Gastrocnemius medialis (tissue), 4 donors: ENCODE data around the gene ZNF438. TPM values are rescaled to one million over a fixed set of nuclear protein-coding genes. Genes with fewer than 3 reads are reported as not detected.
A peak's percentile ranks its signal among the peaks of the same experiment; 100 is the strongest.

Source experiments
- ATAC-seq, 2 donors: fragments of 150-250 bp; one replicate each; pipeline ENCODE4 v1.9.1; 2016
- DNase-seq, 2 donors: peaks; one replicate each; pipeline ENCODE4 v3.0.0-alpha.2; 2019
- H3K27ac ChIP-seq, 4 donors: fragments of 200-600 bp; sonication (generic); 1 replicate in 1 of 4; 2 replicates in 3 of 4; pipeline ENCODE4 v1.5.1; 2016 to 2018; ENCODE audit warnings: mild to moderate bottlenecking in 2 of 4, moderate library complexity in 1 of 4
- H3K27me3 ChIP-seq, 3 donors: fragments of 200-600 bp; sonication (generic) in 2 of 3; 1 replicate in 1 of 3; 2 replicates in 2 of 3; pipeline versions ENCODE4 v1.5.1 to v1.6.0; 2016 to 2019; ENCODE audit warnings: mild to moderate bottlenecking in 1 of 3, moderate library complexity in 1 of 3
- H3K36me3 ChIP-seq, 2 donors: fragments of 200-600 bp; sonication (generic) in 1 of 2; one replicate each; pipeline ENCODE4 v1.5.1; 2017 to 2018
- H3K4me1 ChIP-seq, 2 donors: fragments of 200-600 bp; sonication (generic) in 1 of 2; one replicate each; pipeline ENCODE4 v1.5.1; 2016 to 2017; ENCODE audit warnings: mild to moderate bottlenecking in 2 of 2
- H3K4me3 ChIP-seq, 4 donors: fragments of 200-600 bp; sonication (generic) in 3 of 4; 1 replicate in 1 of 4; 2 replicates in 3 of 4; pipeline ENCODE4 v1.5.1; 2016 to 2019; ENCODE audit warnings: mild to moderate bottlenecking in 2 of 4
- H3K9me3 ChIP-seq, 3 donors: fragments of 200-600 bp; sonication (generic) in 2 of 3; 1 replicate in 1 of 3; 2 replicates in 2 of 3; pipeline ENCODE4 v1.5.1; 2016 to 2019
- POLR2A ChIP-seq, 2 donors: fragments of 450-650 bp; IDR thresholded peaks; one replicate each; pipeline ENCODE4 v1.6.1; 2017; ENCODE audit warnings: antibody characterized with exemption in 2 of 2, mild to moderate bottlenecking in 2 of 2, moderate library complexity in 2 of 2
- in situ Hi-C, 4 donors: fragments of 200-750 bp; cut with MboI; loops; one replicate each; pipeline versions ENCODE4 v1.15.0 to v1.8.0; 2017; ENCODE audit warnings: low sequenced_read_pairs in 4 of 4
- intact Hi-C: fragments of 100-400 bp; cut with DNase I; formaldehyde crosslinking; loops from one replicate; pipeline ENCODE4 v1.15.1; 2023; ENCODE audit warnings: low total_unique reads
- total RNA-seq, 4 donors: library from RNA; depleted of rRNA; stranded (reverse); fragments of >200 nt; gene quantifications; one replicate each; pipeline versions ENCODE4 v1.1.0 to v1.2.3, GENCODE V29; 2016
- TF ChIP-seq, protein P1 (sequence below), 5 experiments: fragments of 450-650 bp in 3 of 5; fragments of 200-600 bp in 2 of 5; sonication (generic) in 2 of 5; IDR thresholded peaks in 4 of 5; conservative IDR thresholded peaks in 1 of 5; 1 replicate in 4 of 5; 2 replicates in 1 of 5; pipeline ENCODE4 v1.5.1; 2016 to 2019; ENCODE audit warnings: antibody characterized with exemption in 5 of 5, mild to moderate bottlenecking in 3 of 5, moderate library complexity in 3 of 5

The ZNF438 gene
- total RNA-seq, 4 donors from 2014 or later = 14.4 to 37.0 (median 26.5) TPM

DNA sequence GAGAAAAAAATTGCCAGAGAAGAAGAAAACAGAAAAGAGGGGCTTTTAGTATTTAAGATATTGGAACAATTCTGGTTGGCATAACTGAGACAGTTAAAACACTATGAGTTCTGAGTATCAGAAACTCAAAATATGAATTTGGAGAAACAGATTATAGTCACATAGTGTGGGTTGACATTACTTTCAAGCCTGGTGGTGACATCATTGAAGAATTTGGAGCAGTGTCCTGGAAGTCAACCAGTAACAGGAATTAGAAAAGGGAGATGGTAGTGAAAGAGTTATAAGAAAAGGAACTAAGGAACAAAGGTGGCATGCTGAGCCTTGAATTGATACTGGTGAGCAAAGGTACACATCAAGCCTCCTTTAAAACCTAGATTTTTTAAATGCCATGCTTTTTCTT, 88.2 kb downstream of the ZNF438 start:
- in situ Hi-C loops = no loop called here
- peaks cover 20 to 33% of the 10 kb centered on the region in 2 donors for H3K4me1 ChIP-seq
- TF ChIP-seq, protein P1, sequence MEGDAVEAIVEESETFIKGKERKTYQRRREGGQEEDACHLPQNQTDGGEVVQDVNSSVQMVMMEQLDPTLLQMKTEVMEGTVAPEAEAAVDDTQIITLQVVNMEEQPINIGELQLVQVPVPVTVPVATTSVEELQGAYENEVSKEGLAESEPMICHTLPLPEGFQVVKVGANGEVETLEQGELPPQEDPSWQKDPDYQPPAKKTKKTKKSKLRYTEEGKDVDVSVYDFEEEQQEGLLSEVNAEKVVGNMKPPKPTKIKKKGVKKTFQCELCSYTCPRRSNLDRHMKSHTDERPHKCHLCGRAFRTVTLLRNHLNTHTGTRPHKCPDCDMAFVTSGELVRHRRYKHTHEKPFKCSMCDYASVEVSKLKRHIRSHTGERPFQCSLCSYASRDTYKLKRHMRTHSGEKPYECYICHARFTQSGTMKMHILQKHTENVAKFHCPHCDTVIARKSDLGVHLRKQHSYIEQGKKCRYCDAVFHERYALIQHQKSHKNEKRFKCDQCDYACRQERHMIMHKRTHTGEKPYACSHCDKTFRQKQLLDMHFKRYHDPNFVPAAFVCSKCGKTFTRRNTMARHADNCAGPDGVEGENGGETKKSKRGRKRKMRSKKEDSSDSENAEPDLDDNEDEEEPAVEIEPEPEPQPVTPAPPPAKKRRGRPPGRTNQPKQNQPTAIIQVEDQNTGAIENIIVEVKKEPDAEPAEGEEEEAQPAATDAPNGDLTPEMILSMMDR (IDR thresholded peaks at IDR 0.05 in 4 of 5, conservative IDR thresholded peaks at IDR 0.05 in 1 of 5) = no peak
- no peak for TF ChIP-seq POLR2A (IDR thresholded peaks at IDR 0.05)
- H3K27me3 ChIP-seq = no peaks in the 10 kb centered on the region
- DNase-seq (no peak), ATAC-seq (no peak)
- no peak overlapping the region for H3K4me3 ChIP-seq
- no peaks in the 10 kb centered on the region for H3K9me3 ChIP-seq
- intact Hi-C loops = no loop called here
- H3K27ac ChIP-seq = peak overlapping the region in 2 of 4 donors; percentile 18
- H3K36me3 ChIP-seq = no peaks in the 10 kb centered on the region

DNA sequence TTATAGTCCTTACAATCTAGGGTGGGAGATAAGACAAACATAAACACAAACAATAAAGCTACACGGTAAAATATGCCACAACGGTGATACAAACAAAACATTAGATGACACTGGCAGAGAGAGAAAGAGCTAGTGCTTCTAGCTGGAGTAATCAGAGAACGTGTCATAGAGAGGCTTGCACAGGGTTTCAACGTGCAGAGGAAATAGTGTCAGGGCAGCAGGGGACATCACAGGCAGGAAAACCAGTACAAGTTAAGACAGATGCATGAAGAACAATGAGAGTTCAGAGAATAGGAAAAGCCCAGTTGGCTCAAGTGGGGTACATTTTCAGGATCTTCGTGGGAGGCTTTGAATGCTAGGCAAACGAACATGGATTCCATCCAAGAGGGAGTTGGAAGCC, 91.4 kb downstream of the ZNF438 start:
- peaks cover 20 to 40% of the 10 kb centered on the region in 2 donors for H3K4me1 ChIP-seq
- ATAC-seq (no peak), DNase-seq (no peak)
- H3K36me3 ChIP-seq = no peaks in the 10 kb centered on the region
- in situ Hi-C loops (no loop called here), intact Hi-C loops (no loop called here)
- TF ChIP-seq, protein P1 (IDR thresholded peaks at IDR 0.05 in 4 of 5, conservative IDR thresholded peaks at IDR 0.05 in 1 of 5) = no peak
- no peak for TF ChIP-seq POLR2A (IDR thresholded peaks at IDR 0.05)
- peak overlapping the region in 1 of 4 donors; percentile 16 for H3K27ac ChIP-seq
- no peaks in the 10 kb centered on the region for H3K9me3 ChIP-seq
- H3K4me3 ChIP-seq = no peak overlapping the region
- H3K27me3 ChIP-seq = no peaks in the 10 kb centered on the region

DNA sequence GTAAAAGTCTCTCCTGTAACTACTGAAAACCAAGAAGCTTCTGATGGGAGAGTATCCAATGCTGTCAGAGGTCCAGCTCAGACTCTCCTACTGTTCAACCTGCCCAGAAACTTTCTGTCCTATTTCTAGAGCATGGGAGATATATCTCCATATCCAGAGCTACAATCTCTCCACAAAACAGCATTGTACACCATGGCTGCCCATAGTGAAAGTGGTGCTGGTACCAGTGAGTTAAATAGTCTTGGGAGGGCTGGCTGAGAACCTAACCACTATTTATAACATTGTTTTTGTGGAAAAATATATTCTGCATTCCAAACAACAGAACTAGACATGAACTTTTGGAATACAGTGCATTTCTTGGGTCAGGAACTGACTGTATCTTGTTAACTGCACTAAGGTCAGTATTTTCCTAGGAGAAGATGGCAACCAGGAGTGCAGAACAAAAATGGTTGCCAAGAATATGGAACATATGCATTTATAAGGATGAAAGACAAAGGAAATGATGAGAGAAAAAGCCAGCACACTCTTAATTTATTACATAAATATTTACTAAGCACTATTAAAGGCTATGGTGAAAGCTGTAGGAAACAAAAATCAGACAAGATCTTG, 91.9 kb downstream of the ZNF438 start:
- no peak for DNase-seq
- ATAC-seq = no peak
- H3K9me3 ChIP-seq = no peaks in the 10 kb centered on the region
- no peaks in the 10 kb centered on the region for H3K36me3 ChIP-seq
- peak overlapping the region in 1 of 4 donors; percentile 16 for H3K27ac ChIP-seq
- TF ChIP-seq, protein P1 (IDR thresholded peaks at IDR 0.05 in 4 of 5, conservative IDR thresholded peaks at IDR 0.05 in 1 of 5) = no peak
- TF ChIP-seq POLR2A (IDR thresholded peaks at IDR 0.05) = no peak
- no peaks in the 10 kb centered on the region for H3K27me3 ChIP-seq
- peaks cover 24 to 37% of the 10 kb centered on the region in 2 donors for H3K4me1 ChIP-seq
- in situ Hi-C loops (no loop called here), intact Hi-C loops (loop anchor here (5.0 kb wide), 1 partner anchor 42 kb away; no protein-coding TSS in a partner anchor)
- H3K4me3 ChIP-seq = no peak overlapping the region

DNA sequence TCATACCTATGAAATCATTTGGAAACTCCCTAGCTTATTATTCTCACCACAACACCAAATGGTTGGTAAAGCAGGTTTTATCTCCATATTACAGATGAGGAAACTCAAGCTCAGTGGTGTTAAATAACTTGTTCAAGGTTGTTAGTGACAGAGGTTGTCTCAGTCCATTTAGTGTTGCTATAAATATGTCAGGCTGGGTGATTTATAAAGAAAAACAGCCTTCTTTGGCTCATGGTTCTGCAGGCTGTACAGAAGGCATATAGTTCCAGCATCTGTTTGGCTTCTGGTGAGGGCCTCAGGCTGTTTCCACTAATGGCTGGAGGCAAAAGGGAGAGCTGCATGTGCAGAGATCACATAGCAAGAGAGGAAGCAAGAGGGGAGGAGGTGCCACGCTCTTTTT, 96.6 kb downstream of the ZNF438 start:
- DNase-seq (no peak), ATAC-seq (peak; percentile 46 to 58)
- no peaks in the 10 kb centered on the region for H3K27me3 ChIP-seq
- no peak overlapping the region for H3K4me3 ChIP-seq
- no peaks in the 10 kb centered on the region for H3K9me3 ChIP-seq
- no peak for TF ChIP-seq POLR2A (IDR thresholded peaks at IDR 0.05)
- TF ChIP-seq, protein P1 (IDR thresholded peaks at IDR 0.05 in 4 of 5, conservative IDR thresholded peaks at IDR 0.05 in 1 of 5) = no peak
- intact Hi-C loops = loop anchor here (5.0 kb wide), 1 partner anchor 38 kb away; no protein-coding TSS in a partner anchor
- peaks cover 12 to 14% of the 10 kb centered on the region in 2 donors for H3K4me1 ChIP-seq
- H3K27ac ChIP-seq = peak overlapping the region; percentile 32 to 58 (median 38)
- in situ Hi-C loops = no loop called here
- H3K36me3 ChIP-seq = peaks cover 0 to 3% of the 10 kb centered on the region in 2 donors
